KMS-11 (cell line): Measurements from ENCODE around the gene GJD3.

ENCODE experiments used
- H2AFZ ChIP-seq: fragments of 200-600 bp; sonication (generic); 2 replicates; pipeline ENCODE4 v1.6.1; 2016; ENCODE audit warnings: antibody characterized with exemption, mixed run types, low read depth
- H3K27ac ChIP-seq: fragments of 200-600 bp; sonication (generic); 2 replicates; pipeline ENCODE4 v1.6.1; 2016; ENCODE audit warnings: mild to moderate bottlenecking, mixed run types
- H3K27me3 ChIP-seq: fragments of 200-600 bp; sonication (generic); 2 replicates; pipeline ENCODE4 v1.6.1; 2017; ENCODE audit warnings: mild to moderate bottlenecking, low read depth, mixed run types, moderate library complexity; ENCODE audit not compliant: insufficient read depth
- H3K36me3 ChIP-seq: fragments of 200-600 bp; sonication (generic); 2 replicates; pipeline ENCODE4 v1.6.1; 2017; ENCODE audit warnings: mild to moderate bottlenecking, mixed run types; ENCODE audit not compliant: insufficient read depth
- H3K4me1 ChIP-seq: fragments of 200-600 bp; sonication (generic); 2 replicates; pipeline ENCODE4 v1.6.1; 2016; ENCODE audit warnings: mild to moderate bottlenecking, low read depth, mixed run types; ENCODE audit not compliant: poor library complexity, severe bottlenecking
- H3K4me2 ChIP-seq: fragments of 200-600 bp; sonication (generic); 2 replicates; pipeline ENCODE4 v1.7.0; 2016; ENCODE audit warnings: mild to moderate bottlenecking, mixed run types
- H3K4me3 ChIP-seq: fragments of 200-600 bp; sonication (generic); IDR thresholded peaks from 2 replicates; pipeline ENCODE4 v1.6.1; 2017; ENCODE audit warnings: low read depth, low read length, mixed read lengths; ENCODE audit not compliant: insufficient read depth
- H3K79me2 ChIP-seq: fragments of 200-600 bp; sonication (generic); 2 replicates; pipeline ENCODE4 v1.6.1; 2016; ENCODE audit warnings: low read depth, mixed run types; ENCODE audit not compliant: insufficient read depth
- H3K9ac ChIP-seq: fragments of 200-600 bp; sonication (generic); 2 replicates; pipeline ENCODE4 v1.6.1; 2016; ENCODE audit warnings: mild to moderate bottlenecking, mixed run types
- H4K20me1 ChIP-seq: fragments of 200-600 bp; sonication (generic); 2 replicates; pipeline ENCODE4 v1.6.1; 2016; ENCODE audit warnings: mild to moderate bottlenecking, mixed run types; ENCODE audit not compliant: insufficient read depth
- CTCF ChIP-seq: fragments of 200-600 bp; sonication (generic); conservative IDR thresholded peaks from 2 replicates; pipeline ENCODE4 v1.6.1; 2017; ENCODE audit warnings: low read depth, mild to moderate bottlenecking, antibody characterized with exemption, low read length, moderate library complexity, mixed read lengths

GJD3 gene

GRCh38 chr17:40325156-40326013 is 39.2 kb downstream of the GJD3 start:
- Histone ChIP-seq H3K4me3 (no peak overlapping the region), H2AFZ (no peak overlapping the region), H3K9ac (peak overlapping the region; percentile 50), H3K79me2 (peaks cover 99% of the 10 kb centered on the region), H3K4me2 (peak overlapping the region; percentile 86), H3K36me3 (no peaks in the 10 kb centered on the region), H4K20me1 (peaks cover 16% of the 10 kb centered on the region; the same call in 1 of the 2 replicates), H3K27me3 (no peaks in the 10 kb centered on the region), H3K27ac (peak overlapping the region; percentile 93), H3K4me1 (peaks cover 92% of the 10 kb centered on the region)
- TF ChIP-seq CTCF, result no peak

- Histone ChIP-seq H3K27me3 (no peaks in the 10 kb centered on the region), H3K4me2 (peak overlapping the region; percentile 86), H3K36me3 (no peaks in the 10 kb centered on the region), H3K27ac (peak overlapping the region; percentile 93), H3K79me2 (peaks cover 99% of the 10 kb centered on the region), H2AFZ (no peak overlapping the region), H3K4me3 (no peak overlapping the region), H3K9ac (peak overlapping the region; percentile 83), H4K20me1 (peaks cover 7% of the 10 kb centered on the region; the same call in 1 of the 2 replicates), H3K4me1 (peaks cover 78% of the 10 kb centered on the region)
- no peak for TF ChIP-seq CTCF
These were observed 40.9 kb downstream of the GJD3 start for GRCh38 chr17:40323391-40324381.

GRCh38 chr17:40322358-40323315 is 41.9 kb downstream of the GJD3 start:
- Histone ChIP-seq H3K79me2 (peaks cover 95% of the 10 kb centered on the region), H3K9ac (peak overlapping the region; percentile 83), H2AFZ (no peak overlapping the region), H3K4me1 (peaks cover 68% of the 10 kb centered on the region), H3K27ac (peak overlapping the region; percentile 93), H3K27me3 (no peaks in the 10 kb centered on the region), H3K36me3 (no peaks in the 10 kb centered on the region), H4K20me1 (peaks cover 2% of the 10 kb centered on the region; the same call in 1 of the 2 replicates), H3K4me2 (peak overlapping the region; percentile 86), H3K4me3 (no peak overlapping the region)
- no peak for TF ChIP-seq CTCF

DNA sequence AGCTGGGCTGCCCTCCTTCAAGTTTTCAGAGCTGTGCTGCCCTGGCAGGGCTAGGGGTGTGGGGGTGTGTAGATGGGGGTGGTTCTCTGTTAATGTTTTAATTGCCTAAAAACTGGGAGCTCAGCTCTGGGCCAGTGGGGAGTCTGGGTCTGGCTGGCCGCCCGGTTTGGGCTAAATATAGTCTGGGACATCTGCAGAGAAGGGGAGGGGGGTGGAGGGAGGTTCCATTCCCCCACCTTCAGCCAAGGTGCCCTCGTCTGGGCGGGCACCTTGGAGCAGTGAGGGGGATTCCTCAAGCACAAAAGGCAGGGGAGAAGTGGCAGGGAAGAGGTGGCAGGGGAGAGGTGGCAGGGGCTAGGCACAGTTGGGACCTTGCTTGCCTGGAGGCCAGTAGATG is 42.6 kb downstream of the GJD3 start:
- H3K4me2 ChIP-seq, result peak overlapping the region; percentile 86
- H3K36me3 ChIP-seq, result no peaks in the 10 kb centered on the region
- H4K20me1 ChIP-seq, result no peaks in the 10 kb centered on the region
- no peak for TF ChIP-seq CTCF
- H3K4me1 ChIP-seq, result peaks cover 68% of the 10 kb centered on the region
- no peaks in the 10 kb centered on the region for H3K27me3 ChIP-seq
- peaks cover 95% of the 10 kb centered on the region for H3K79me2 ChIP-seq
- no peak overlapping the region for H3K4me3 ChIP-seq
- H3K27ac ChIP-seq, result peak overlapping the region; percentile 93
- peak overlapping the region; percentile 83 for H3K9ac ChIP-seq
- no peak overlapping the region for H2AFZ ChIP-seq
